Measurements from ENCODE around the gene PHF11.

DNA sequence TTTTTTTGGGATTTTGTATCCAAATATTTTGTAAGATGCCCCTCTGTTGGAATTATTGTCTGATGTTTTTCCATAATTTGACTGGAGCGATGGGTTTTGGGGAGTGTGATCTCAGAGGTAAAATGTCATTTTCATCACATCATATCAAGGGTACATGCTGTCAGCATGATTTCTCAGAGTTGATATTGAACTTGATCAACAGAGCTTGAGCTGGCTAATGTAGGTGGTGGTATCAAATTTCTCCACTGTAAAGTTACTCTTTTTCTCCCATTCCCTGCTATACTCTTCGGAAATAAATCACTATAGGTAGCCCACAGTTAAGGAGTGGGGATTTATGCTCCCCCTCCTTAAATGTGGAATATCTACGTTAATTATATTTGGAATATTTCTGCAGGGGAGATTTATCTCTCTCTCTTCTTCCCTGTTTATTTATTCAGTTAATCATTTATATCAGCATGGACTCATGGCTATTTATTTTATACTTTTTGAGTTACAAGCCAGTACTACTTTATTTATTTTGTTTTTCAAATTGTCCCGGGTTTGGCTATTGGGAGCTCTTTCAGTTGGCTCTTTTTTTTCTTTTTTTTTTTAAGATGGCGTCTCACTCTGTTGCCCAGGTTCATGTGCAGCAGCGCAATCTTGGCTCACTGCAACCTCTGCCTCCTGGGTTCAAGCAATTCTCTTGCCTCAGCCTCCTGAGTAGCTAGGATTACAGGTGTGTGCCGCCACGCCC, 42.9 kb upstream of the PHF11 start:
- TF ChIP-seq, protein P1, sequence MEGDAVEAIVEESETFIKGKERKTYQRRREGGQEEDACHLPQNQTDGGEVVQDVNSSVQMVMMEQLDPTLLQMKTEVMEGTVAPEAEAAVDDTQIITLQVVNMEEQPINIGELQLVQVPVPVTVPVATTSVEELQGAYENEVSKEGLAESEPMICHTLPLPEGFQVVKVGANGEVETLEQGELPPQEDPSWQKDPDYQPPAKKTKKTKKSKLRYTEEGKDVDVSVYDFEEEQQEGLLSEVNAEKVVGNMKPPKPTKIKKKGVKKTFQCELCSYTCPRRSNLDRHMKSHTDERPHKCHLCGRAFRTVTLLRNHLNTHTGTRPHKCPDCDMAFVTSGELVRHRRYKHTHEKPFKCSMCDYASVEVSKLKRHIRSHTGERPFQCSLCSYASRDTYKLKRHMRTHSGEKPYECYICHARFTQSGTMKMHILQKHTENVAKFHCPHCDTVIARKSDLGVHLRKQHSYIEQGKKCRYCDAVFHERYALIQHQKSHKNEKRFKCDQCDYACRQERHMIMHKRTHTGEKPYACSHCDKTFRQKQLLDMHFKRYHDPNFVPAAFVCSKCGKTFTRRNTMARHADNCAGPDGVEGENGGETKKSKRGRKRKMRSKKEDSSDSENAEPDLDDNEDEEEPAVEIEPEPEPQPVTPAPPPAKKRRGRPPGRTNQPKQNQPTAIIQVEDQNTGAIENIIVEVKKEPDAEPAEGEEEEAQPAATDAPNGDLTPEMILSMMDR (IDR thresholded peaks at IDR 0.05): no peak
- no peak for TF ChIP-seq EZH2phosphoT487 (IDR thresholded peaks at IDR 0.05; ENCODE audit: borderline replicate concordance, low read depth)
- TF ChIP-seq, protein P2, sequence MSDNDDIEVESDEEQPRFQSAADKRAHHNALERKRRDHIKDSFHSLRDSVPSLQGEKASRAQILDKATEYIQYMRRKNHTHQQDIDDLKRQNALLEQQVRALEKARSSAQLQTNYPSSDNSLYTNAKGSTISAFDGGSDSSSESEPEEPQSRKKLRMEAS (IDR thresholded peaks at IDR 0.05; ENCODE audit: low read depth): no peak
- TF ChIP-seq YY1 (IDR thresholded peaks at IDR 0.05; ENCODE audit: low read depth): no peak
- no peak for TF ChIP-seq POLR2AphosphoS5 (IDR thresholded peaks at IDR 0.05; ENCODE audit: low read depth, low read length)
- no peak for TF ChIP-seq FOXM1 (IDR thresholded peaks at IDR 0.05; ENCODE audit: low read depth)
- TF ChIP-seq JUND (IDR thresholded peaks at IDR 0.05): no peak
- TF ChIP-seq, protein P3, sequence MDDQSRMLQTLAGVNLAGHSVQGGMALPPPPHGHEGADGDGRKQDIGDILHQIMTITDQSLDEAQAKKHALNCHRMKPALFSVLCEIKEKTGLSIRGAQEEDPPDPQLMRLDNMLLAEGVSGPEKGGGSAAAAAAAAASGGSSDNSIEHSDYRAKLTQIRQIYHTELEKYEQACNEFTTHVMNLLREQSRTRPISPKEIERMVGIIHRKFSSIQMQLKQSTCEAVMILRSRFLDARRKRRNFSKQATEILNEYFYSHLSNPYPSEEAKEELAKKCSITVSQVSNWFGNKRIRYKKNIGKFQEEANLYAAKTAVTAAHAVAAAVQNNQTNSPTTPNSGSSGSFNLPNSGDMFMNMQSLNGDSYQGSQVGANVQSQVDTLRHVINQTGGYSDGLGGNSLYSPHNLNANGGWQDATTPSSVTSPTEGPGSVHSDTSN (IDR thresholded peaks at IDR 0.05): no peak
- TF ChIP-seq, protein P4, sequence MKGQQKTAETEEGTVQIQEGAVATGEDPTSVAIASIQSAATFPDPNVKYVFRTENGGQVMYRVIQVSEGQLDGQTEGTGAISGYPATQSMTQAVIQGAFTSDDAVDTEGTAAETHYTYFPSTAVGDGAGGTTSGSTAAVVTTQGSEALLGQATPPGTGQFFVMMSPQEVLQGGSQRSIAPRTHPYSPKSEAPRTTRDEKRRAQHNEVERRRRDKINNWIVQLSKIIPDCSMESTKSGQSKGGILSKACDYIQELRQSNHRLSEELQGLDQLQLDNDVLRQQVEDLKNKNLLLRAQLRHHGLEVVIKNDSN (IDR thresholded peaks at IDR 0.05; ENCODE audit: borderline replicate concordance, low read depth): no peak
- no peak for TF ChIP-seq CHD2 (IDR thresholded peaks at IDR 0.05; ENCODE audit: low read length, partially characterized antibody)
- TF ChIP-seq TCF12 (IDR thresholded peaks at IDR 0.05): no peak
- no peak for TF ChIP-seq GABPA (IDR thresholded peaks at IDR 0.05; ENCODE audit: low read depth)
